ENCODE results near the gene POLR3F.
A peak's percentile ranks its signal among the peaks of the same experiment; 100 is the strongest.

The POLR3F gene
- long read RNA-seq, transcript POLR3F-201 (9 exons, 2,416 nt) = major isoform, 90 of 112 reads
- long read RNA-seq, partial matches to known transcripts = 5 of 112 reads
- long read RNA-seq, other reads (novel, unspliced or antisense) = 16 of 112 reads

- peak; percentile 89 to 94 for DNase-seq (ENCODE audit: low read depth in 1 of 2, low spot score in 1 of 2)
- peak within 1 kb of the TSS; percentile 93 for H3K27ac ChIP-seq (replicated peaks)
- peak; percentile 38; the same call in 1 of the 2 replicates for TF ChIP-seq SPI1 (IDR thresholded peaks at IDR 0.05; ENCODE audit: borderline replicate concordance, low read depth)
- no peak for TF ChIP-seq CTCF (IDR thresholded peaks at IDR 0.05; ENCODE audit: insufficient read depth, low read length)
- no peak for TF ChIP-seq GABPA (IDR thresholded peaks at IDR 0.05; ENCODE audit: low read depth)
- peak; percentile 71 for TF ChIP-seq POLR2AphosphoS5 (IDR thresholded peaks at IDR 0.05; ENCODE audit: low read depth)
- TF ChIP-seq REST (IDR thresholded peaks at IDR 0.05; ENCODE audit: insufficient replicate concordance, low read depth) = no peak
- peak within 1 kb of the TSS; percentile 98 for H3K4me3 ChIP-seq (replicated peaks; ENCODE audit: insufficient read depth, low read length)
- no peaks in the 10 kb centered on the region for H3K27me3 ChIP-seq (ENCODE audit: insufficient read depth, poor library complexity, severe bottlenecking)
Measured at GRCh38 chr20:18466894-18467730, at the start of gene POLR3F, which contains the start of gene DZANK1. Gene POLR3F, plus strand, starts transcription at chr20:18467390. Its CDS starts 117 bp downstream, at chr20:18467507. Gene DZANK1, minus strand, starts transcription at chr20:18467030. Its CDS starts 1,672 bp downstream, at chr20:18465358.

GRCh38 chr20:18421608-18422007 lies 45.6 kb upstream of the POLR3F start:
- no peak for DNase-seq (ENCODE audit: low read depth in 1 of 2, low spot score in 1 of 2)
- TF ChIP-seq POLR2AphosphoS5 (IDR thresholded peaks at IDR 0.05; ENCODE audit: low read depth) = no peak
- TF ChIP-seq REST (IDR thresholded peaks at IDR 0.05; ENCODE audit: insufficient replicate concordance, low read depth) = no peak
- no peak for TF ChIP-seq GABPA (IDR thresholded peaks at IDR 0.05; ENCODE audit: low read depth)
- no peak for TF ChIP-seq SPI1 (IDR thresholded peaks at IDR 0.05; ENCODE audit: borderline replicate concordance, low read depth)
- no peak for TF ChIP-seq CTCF (IDR thresholded peaks at IDR 0.05; ENCODE audit: insufficient read depth, low read length)
- H3K27me3 ChIP-seq (ENCODE audit: insufficient read depth, poor library complexity, severe bottlenecking) = no peaks in the 10 kb centered on the region
- no peak overlapping the region for H3K4me3 ChIP-seq (replicated peaks; ENCODE audit: insufficient read depth, low read length)
- no peak overlapping the region for H3K27ac ChIP-seq (replicated peaks)

GRCh38 chr20:18427214-18427613 lies 40.0 kb upstream of the POLR3F start:
- TF ChIP-seq REST (IDR thresholded peaks at IDR 0.05; ENCODE audit: insufficient replicate concordance, low read depth) = no peak
- TF ChIP-seq POLR2AphosphoS5 (IDR thresholded peaks at IDR 0.05; ENCODE audit: low read depth) = no peak
- no peak for TF ChIP-seq CTCF (IDR thresholded peaks at IDR 0.05; ENCODE audit: insufficient read depth, low read length)
- no peak for TF ChIP-seq GABPA (IDR thresholded peaks at IDR 0.05; ENCODE audit: low read depth)
- TF ChIP-seq SPI1 (IDR thresholded peaks at IDR 0.05; ENCODE audit: borderline replicate concordance, low read depth) = no peak
- Histone ChIP-seq H3K4me3 (replicated peaks; ENCODE audit: insufficient read depth, low read length) (no peak overlapping the region), H3K27ac (replicated peaks) (no peak overlapping the region), H3K27me3 (ENCODE audit: insufficient read depth, poor library complexity, severe bottlenecking) (no peaks in the 10 kb centered on the region)
- DNase-seq (ENCODE audit: low read depth in 1 of 2, low spot score in 1 of 2) = no peak
